Bronchial epithelial cell (primary cell): ENCODE results near the gene POLR1A. TPM values are rescaled to one million over a fixed set of nuclear protein-coding genes. Genes with fewer than 3 reads are reported as not detected.
"Not testable (repeated sequence)": the region's sequence is repeated elsewhere in the genome, so short reads cannot be mapped to it uniquely, and the experiment has no call there.

Source experiments
- DNase-seq: peaks from one replicate; pipeline ENCODE4 v3.0.0-alpha.2; 2010; ENCODE audit warnings: low read depth
- FAIRE-seq: peaks from 2 replicates; lab custom pipeline; 2011; peaks lifted over from hg19 to GRCh38; lab: Jason Lieb, UNC
- H3K27me3 ChIP-seq: 2 replicates; pipeline ENCODE4 v1.5.1; 2011; ENCODE audit warnings: low read length; ENCODE audit not compliant: control insufficient read depth, insufficient read depth
- H3K36me3 ChIP-seq: 2 replicates; pipeline ENCODE4 v1.5.1; 2011; ENCODE audit warnings: low read length; ENCODE audit not compliant: control insufficient read depth, insufficient read depth
- H3K4me3 ChIP-seq: 2 replicates; pipeline ENCODE4 v1.5.1; 2011; ENCODE audit warnings: mild to moderate bottlenecking, low read depth, low read length, control low read depth
- total RNA-seq: library from RNA; depleted of rRNA; stranded (reverse); fragments of >200 nt; gene quantifications from 2 replicates; pipeline ENCODE4 v1.2.1, GENCODE V29; 2014
- TF ChIP-seq, protein P1 (sequence below): IDR thresholded peaks from 2 replicates; pipeline ENCODE4 v1.5.1; 2011; ENCODE audit warnings: mild to moderate bottlenecking, moderate library complexity, low read length, control low read depth, inconsistent platforms; ENCODE audit not compliant: insufficient read depth, severe bottlenecking

Gene POLR1A
- total RNA-seq, 1 donor from 2014 or later = 9.7 TPM

DNA sequence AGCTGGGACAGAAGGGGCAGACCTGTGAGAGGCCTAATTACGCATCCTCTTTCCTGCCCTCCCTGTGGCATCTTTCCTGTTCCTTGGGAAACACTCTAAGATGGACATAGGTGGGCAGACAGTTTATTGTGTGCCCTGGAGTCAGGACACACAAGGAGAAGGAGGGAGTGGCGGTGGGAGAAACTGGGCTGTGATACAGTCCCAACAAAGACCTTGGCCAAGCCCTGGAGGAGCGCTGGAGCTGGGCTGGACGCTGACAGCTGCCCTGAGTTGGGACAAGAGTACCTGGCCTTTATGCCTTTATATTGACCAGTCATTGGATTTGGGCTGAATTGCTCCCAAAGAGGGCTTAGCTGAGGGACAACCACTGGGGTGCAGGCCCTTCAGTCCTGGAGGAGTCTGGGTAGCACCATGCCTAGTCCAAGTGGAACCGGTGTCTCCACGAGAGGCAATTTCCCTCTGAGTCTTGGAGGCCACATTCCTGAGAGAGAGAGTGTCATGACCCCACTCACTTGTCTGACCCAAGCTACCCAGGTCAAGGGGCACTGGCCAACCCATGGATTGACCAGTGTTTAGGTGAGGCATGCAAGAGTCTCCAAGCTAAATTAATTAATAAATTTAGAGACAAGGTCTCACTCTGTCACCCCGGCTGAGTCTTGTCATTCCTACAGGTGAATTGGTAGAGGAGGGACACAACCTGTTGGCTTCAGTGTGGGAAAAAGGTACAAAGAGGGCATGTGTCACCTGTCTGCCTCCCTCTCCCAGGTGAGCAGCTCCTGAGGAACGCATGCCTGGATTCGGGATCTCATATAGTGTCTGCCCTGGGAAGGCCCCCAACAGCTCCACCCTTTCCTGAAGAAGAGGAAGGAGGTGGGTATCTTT, 109.8 kb downstream of the POLR1A start:
- TF ChIP-seq, protein P1, sequence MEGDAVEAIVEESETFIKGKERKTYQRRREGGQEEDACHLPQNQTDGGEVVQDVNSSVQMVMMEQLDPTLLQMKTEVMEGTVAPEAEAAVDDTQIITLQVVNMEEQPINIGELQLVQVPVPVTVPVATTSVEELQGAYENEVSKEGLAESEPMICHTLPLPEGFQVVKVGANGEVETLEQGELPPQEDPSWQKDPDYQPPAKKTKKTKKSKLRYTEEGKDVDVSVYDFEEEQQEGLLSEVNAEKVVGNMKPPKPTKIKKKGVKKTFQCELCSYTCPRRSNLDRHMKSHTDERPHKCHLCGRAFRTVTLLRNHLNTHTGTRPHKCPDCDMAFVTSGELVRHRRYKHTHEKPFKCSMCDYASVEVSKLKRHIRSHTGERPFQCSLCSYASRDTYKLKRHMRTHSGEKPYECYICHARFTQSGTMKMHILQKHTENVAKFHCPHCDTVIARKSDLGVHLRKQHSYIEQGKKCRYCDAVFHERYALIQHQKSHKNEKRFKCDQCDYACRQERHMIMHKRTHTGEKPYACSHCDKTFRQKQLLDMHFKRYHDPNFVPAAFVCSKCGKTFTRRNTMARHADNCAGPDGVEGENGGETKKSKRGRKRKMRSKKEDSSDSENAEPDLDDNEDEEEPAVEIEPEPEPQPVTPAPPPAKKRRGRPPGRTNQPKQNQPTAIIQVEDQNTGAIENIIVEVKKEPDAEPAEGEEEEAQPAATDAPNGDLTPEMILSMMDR = no peak
- DNase-seq (no peak), FAIRE-seq (no peak)
- Histone ChIP-seq H3K27me3 (no peaks in the 10 kb centered on the region), H3K4me3 (no peak overlapping the region), H3K36me3 (no peaks in the 10 kb centered on the region)

DNA sequence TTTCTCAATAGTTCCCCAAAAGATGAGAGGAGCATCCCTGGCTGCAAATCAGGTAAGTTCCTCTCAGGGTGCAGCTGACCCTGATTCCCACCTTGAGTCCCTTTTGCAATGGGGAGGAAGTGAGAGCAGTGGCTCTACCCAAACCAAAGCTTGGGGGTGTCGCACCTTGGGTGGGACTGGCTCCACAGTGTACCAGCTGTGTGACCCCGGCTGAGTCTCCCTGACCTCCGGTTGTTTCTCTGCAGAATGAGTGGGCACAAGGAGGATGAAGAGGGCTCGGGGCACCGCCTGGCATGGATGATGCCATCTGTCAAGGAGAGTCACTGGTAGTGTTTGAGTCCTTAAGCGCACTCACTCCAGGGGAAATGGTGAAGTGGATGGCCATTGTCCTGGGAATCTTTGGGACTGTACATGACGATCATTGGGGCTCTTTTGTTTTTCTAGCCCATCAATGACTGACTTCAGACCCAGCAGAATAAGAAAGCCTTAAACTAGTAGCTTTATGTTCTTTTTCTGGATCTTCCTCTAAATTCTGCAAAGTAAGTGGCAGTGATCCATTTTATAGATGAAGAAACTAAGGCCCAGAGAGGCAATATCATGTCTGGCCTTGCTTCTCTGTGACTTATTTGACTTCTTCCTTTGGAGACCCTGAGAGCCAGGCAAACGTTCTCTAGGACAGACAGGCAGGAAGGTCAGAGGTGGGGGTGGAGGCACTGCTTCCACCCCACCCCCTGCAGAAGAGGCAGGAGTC, 110.6 kb downstream of the POLR1A start:
- H3K4me3 ChIP-seq = no peak overlapping the region
- TF ChIP-seq, protein P1 = no peak
- DNase-seq (no peak), FAIRE-seq (no peak)
- no peaks in the 10 kb centered on the region for H3K36me3 ChIP-seq
- no peaks in the 10 kb centered on the region for H3K27me3 ChIP-seq

DNA sequence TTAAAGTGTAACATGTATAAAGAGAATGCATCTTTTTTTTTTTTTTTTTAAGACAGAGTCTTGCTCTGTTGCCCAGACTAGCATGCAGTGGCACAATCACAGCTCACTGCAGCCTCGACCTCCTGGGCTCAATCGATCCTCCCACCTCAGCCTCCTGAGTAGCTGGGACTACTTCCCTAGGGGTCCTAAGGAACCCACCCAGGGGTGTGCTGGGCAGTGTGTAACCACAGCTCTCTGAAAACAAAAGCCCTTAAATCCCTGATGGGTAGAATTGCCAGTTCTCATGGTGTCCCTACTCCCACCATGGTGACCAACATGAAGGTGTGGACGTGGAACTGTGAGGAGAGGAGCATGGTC, 111.3 kb downstream of the POLR1A start:
- no peak overlapping the region for H3K4me3 ChIP-seq
- DNase-seq = no peak
- TF ChIP-seq, protein P1 = no peak
- no peaks in the 10 kb centered on the region for H3K36me3 ChIP-seq
- FAIRE-seq = no peak
- H3K27me3 ChIP-seq = no peaks in the 10 kb centered on the region

DNA sequence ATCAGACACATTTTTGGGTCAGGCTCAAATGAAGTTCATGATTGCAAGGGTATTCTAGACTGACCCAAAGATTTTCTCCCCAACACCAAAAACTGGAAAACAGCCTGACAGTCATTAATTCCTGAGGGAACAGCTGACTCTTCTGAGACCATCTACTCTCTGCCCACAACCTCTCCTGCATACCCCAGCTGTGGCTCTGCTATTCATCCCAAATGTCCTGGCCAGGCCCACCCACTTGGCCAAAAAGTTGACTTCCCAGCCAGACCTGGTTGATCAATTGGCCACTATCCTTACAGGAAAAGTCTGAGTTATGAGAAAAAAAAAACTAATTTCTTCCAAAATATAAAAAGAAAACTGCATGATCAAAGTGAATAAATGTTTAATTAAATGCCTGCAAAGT, 113.1 kb downstream of the POLR1A start:
- no peaks in the 10 kb centered on the region for H3K36me3 ChIP-seq
- no peak overlapping the region for H3K4me3 ChIP-seq
- DNase-seq (no peak), FAIRE-seq (no peak)
- TF ChIP-seq, protein P1 = no peak
- no peaks in the 10 kb centered on the region for H3K27me3 ChIP-seq

DNA sequence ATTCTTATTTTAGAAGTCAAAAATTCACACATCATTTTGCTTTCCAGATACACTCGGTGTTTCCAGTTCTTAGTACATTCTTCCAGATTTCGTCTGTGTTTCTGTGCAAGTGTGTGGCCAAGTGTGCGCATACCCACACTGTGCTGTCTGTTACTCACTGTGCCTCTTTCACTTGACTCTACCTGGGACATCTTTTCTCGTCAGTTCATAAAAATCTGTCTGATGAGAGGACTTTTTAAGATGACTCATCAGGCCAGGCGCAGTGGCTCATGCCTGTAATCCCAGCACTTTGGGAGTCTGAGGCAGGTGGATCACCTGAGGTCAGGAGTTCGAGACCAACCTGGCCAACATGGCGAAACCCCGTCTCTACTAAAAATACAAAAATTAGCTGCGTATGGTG, 113.6 kb downstream of the POLR1A start:
- H3K36me3 ChIP-seq, DNase-seq, H3K4me3 ChIP-seq, FAIRE-seq, H3K27me3 ChIP-seq: not testable (repeated sequence)

DNA sequence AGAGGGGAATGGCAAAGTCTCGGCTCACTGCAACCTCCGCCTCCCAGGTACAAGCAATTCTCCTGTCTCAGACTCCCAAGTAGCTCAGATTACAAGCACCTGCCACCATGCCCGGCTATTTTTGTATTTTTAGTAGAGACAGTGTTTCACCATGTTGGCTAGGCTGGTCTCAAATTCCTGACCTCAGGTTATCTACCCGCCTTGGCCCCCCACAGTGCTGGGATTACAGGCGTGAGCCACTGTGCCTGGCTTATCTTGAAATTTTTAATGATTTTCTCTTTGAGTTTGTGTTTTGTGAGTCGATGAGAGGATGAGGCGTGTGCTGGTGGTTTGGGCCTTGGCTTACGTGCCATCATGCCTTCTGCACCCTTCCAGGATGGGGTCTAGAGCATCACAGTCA, 115.6 kb downstream of the POLR1A start:
- Histone ChIP-seq H3K27me3 (no peaks in the 10 kb centered on the region), H3K36me3 (no peaks in the 10 kb centered on the region), H3K4me3 (no peak overlapping the region)
- FAIRE-seq (no peak), DNase-seq (no peak)
- TF ChIP-seq, protein P1 = no peak
